GM21619 (cell line): ENCODE measurements around the gene LRMDA.

Experiments
- ATAC-seq: cut with Tn5 transposase; IDR thresholded peaks from one replicate; pipeline ENCODE4 v1.9.1; 2021; ENCODE audit not compliant: unreplicated experiment

LRMDA gene

GRCh38 chr10:75884808-75885207 lies 453.4 kb downstream of the LRMDA start:
- ATAC-seq = no peak

- no peak for ATAC-seq
Measured at GRCh38 chr10:75887369-75887768, 455.9 kb downstream of the LRMDA start.

- ATAC-seq = no peak
Measured at GRCh38 chr10:75887992-75888680, 456.7 kb downstream of the LRMDA start.

DNA sequence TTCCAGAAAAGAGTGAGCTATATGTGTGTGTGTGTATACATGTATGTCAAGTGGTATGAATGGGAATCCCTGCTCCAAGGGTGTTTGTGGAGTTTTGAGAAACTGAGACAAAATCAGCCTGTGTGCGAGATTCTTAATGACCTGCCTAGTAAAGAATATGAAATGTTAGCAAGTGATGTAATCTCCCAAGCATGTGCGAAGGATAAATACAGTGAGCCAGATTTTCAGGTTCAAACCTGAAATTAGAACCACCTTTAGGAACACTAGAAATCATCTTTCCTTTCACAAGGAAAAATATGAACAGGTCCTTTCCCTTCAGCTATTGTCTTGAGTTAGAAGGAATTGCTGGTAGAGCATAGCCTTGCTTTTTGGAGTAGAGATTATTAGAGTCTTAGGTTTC lies 457.6 kb downstream of the LRMDA start:
- ATAC-seq = no peak

GRCh38 chr10:75894761-75895160 lies 463.3 kb downstream of the LRMDA start:
- no peak for ATAC-seq

DNA sequence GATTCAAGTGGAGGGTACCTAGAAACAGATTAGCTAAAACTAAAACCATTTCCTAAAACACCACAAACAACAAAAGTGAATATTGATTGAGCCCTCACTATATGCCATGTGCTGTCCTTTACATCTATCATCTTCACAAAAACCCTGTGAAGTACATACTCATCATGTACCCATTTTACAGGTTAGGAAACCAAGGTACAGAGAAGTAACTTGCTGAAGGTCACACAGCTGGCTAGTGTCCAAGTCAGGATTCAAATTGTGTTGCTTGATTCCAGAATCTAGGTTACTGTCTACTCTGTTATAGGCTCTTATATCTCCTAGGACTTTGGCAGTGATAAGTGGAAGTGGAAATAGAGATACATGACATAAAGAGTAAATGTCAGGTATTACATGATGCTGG lies 463.8 kb downstream of the LRMDA start:
- ATAC-seq = no peak

- no peak for ATAC-seq
Measured at GRCh38 chr10:75899816-75900390, 468.5 kb downstream of the LRMDA start.

- ATAC-seq = no peak
Measured at GRCh38 chr10:75902816-75903215, 471.4 kb downstream of the LRMDA start.

DNA sequence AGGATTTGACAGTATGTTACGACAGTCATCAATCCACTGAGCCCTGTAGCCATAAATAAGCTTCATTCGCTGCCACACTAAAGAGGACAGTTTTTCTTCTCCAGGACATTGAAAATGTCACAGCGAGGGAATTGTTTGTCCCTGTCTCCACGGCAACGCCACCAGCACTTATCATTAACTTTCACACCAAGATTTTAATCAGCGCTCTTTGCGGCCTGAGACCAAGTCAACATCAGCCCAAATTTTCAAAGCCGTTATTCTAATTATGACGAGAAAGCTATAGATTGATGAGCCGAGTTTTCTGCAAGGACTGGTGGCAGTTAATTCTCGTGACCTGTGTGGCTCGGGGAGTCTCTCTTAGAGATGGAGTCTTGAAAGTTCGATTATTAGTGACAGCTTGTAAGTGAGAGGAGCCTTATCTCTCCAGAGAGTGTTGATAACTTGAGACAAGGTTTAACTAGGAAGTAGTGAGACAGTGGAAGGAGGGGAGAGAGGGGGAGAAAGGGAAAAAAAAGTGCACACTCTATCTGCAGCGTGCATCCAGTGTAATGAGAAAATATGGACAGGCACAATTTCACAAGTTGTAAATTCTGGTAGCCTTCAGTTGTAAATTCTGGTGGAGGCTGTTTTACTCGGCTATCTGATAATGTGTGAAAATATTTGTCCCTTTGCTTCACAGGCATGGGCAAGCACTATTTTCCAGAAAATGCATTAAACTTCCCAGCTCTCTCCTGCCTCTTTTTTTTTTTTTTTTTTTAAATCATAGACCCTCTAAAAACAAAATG lies 473.3 kb downstream of the LRMDA start:
- no peak for ATAC-seq

- ATAC-seq = no peak
Measured at GRCh38 chr10:75905490-75905889, 474.1 kb downstream of the LRMDA start.

DNA sequence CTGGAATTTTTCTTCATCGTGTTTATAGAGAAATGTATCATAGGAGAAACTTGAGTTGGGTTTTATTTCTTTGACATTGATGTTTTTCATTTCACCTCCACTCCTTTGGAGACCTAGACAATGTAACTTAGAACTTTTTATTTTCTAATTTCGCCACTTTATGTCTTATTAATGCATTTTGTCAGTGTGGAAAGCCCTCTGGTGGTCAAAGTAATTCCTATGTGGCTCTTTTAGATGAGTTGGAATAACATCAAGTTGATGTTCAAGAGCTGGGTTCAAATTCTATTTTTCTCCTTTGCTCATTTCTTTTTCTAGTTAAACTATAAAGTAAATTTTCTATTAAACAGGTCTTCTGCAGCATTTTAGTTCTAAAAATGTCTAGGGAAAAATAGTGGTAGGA lies 478.6 kb downstream of the LRMDA start:
- no peak for ATAC-seq

DNA sequence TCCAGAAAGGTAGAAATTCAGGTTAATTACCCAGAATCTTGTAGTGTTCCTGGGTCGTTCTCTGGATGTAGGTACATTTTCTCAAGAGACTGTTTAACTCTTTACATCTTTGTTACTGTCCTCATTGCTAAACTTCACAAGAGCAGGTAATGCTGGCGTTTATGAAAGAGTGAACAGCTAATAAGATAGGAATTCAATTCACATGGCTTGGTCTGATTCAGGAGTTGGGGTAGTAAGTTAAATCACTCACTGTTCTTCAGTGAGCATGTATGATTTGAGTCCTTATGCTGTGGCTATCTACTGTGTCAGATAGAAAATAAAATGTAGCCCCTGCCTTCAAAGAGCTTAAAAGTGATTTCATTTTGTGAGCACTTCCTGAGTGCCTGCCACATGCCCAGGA lies 480.0 kb downstream of the LRMDA start:
- ATAC-seq = no peak

DNA sequence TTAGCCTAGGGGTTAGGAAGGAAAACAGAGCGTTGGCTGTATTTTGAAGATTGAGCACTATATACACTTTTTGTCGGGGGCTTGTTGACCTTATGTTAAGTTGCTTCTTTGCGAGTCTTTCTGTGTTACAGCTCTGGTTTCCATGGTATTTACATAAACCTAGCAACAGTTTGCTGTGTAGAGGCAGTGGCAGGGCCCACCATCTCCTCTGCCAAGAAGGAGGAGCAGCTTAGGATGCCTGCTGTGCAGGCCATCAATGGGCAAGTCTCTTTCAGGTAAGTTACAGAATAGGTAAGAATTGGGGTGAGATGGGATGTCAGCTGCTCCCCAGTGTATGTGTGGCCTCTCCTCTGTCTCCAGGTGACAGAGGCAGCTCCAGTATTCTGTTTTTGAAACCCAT lies 485.5 kb downstream of the LRMDA start:
- ATAC-seq = no peak

DNA sequence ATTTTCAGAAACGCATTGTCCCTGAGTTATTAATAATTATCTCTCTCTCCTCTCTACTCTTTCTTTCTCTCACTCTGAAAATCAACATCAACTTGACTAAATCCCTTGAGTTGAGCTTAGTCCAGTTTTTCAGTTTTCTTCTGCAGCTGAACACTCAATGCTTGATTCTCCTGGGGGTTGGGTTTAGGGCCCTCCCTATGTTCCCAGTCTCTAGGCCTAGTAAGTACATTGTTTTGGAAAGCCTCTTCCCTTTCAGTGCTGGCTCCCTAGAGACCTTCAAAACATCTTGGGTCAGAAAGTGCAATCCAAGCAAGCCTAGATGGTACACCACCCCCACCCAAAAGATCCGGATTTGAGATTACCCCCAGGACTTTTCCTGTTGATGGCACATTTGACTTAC lies 488.5 kb downstream of the LRMDA start:
- no peak for ATAC-seq

DNA sequence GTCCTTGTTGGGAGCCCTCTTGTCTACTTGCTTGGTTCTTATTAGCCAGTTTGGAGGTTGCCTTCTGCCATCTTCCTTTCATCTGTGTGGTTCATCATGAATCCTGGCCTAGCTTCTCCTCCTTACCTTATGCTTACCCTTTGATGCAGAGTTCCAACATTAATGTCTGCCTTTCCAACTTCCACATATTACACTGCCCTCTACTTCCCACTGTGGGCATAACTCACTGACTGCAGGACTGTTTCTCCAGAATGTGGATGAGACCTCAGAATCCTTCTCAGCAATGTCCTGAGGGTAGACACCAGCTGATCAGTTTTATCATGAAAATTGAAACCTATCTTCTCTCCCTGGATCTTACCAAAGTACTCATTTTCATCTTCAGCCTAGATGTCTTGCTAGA lies 491.0 kb downstream of the LRMDA start:
- no peak for ATAC-seq

- ATAC-seq = no peak
Measured at GRCh38 chr10:75924309-75924902, 493.0 kb downstream of the LRMDA start.

DNA sequence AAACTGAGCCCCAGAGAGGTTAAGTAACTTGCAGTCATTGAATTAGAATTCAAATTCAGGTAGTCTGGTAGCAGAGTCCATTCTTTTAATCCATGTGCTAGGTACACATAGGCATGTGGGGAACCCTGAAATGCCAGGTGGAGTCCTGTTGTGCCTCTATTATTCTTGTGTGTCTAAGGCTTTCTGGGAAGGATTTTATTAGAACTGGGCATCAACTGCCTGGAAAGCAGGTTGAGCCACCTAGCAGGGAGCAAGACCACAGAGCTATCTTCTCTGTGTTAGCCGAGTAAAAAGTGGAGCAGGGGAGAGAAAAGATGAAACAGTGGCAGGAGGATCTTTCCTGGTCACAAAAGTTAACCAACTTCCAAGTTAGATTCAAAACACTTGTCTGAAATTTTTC lies 494.6 kb downstream of the LRMDA start:
- ATAC-seq = no peak

GRCh38 chr10:75926763-75927162 lies 495.3 kb downstream of the LRMDA start:
- no peak for ATAC-seq

DNA sequence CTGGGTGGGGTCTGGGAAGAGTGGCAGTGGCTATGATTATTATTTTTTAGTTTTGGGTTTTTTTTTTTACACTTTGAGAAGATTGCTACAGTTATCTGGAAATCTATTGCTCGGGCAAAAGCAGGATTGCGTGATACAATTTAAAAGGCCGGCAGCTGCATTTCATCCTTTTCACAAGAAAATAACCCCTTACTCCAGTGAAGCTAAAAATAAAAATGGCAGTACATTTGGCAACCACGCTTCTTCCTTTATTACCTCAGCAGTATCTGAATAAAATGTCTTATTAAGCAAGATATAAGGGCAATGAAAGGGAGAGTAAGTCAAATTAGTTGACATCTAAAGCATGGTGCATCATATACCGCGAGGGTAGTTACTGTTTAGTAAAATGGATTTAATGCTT lies 496.8 kb downstream of the LRMDA start:
- no peak for ATAC-seq

- no peak for ATAC-seq
Measured at GRCh38 chr10:75929630-75930161, 498.3 kb downstream of the LRMDA start.

DNA sequence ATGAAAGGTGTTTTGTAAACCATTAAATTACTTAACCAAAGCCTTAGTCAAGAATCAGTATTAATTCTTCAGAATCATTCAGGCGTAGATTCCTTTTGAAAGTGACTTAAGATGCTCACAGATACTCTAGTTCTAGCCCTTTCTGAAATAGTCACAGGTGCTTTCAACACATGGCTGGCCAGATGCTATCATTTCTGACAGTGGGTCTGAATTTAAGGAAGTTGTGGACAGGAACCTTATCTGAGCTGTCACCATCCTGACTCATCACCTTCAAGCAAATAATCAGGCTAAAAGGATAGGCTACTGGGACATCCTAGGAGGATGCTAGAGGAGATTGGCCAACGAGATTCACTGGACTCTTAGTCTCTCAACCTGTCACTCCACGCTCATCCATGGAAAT lies 501.5 kb downstream of the LRMDA start:
- ATAC-seq = no peak

- ATAC-seq = no peak
Measured at GRCh38 chr10:75935240-75935639, 503.8 kb downstream of the LRMDA start.
